ENCODE data around the gene FFAR3. TPM values are rescaled to one million over a fixed set of nuclear protein-coding genes. Genes with fewer than 3 reads are reported as not detected.
A peak's percentile ranks its signal among the peaks of the same experiment; 100 is the strongest.

FFAR3 gene
- total and polyA plus RNA-seq, 9 of the 15 experiments (the other 6 are each of a cell fraction or from before 2014, with no cell fraction given), result not detected

- Histone ChIP-seq H2AFZ (ENCODE audit: low read depth, low read length) (peak overlapping the region; percentile 96), H3K9ac (ENCODE audit: insufficient read depth in 1 of 2, low read depth in 2 of 2, low read length in 2 of 2) (peak overlapping the region; percentile 79 to 90), H3K4me3 (peak overlapping the region; percentile 4; the same call in 1 of the 2 replicates), H3K4me2 (ENCODE audit: insufficient read depth, low read length) (peak overlapping the region; percentile 65), H3K9me3 (replicated peaks; ENCODE audit: control insufficient read depth, insufficient read depth, low read depth, low read length) (no peaks in the 10 kb centered on the region), H3K79me2 (ENCODE audit: control insufficient read depth, insufficient read depth, low read length) (peaks cover 10% of the 10 kb centered on the region; the same call in 2 of the 3 replicates), H3K27me3 (ENCODE audit: control insufficient read depth in 2 of 2, insufficient read depth in 2 of 2, low read length in 2 of 2) (no peaks in the 10 kb centered on the region), H4K20me1 (replicated peaks; ENCODE audit: control insufficient read depth, insufficient read depth, low read length) (no peaks in the 10 kb centered on the region), H3K36me3 (ENCODE audit: control insufficient read depth, insufficient read depth, low read length) (no peaks in the 10 kb centered on the region), H3K27ac (ENCODE audit: extremely low read depth, low read depth, low read length) (peak overlapping the region; percentile 90), H3K4me1 (replicated peaks in 1 of 2; ENCODE audit: control insufficient read depth in 2 of 2, insufficient read depth in 2 of 2, low read length in 2 of 2) (peaks cover 58 to 75% of the 10 kb centered on the region in 2 experiments), H3K9me1 (ENCODE audit: control insufficient read depth, insufficient read depth, low read length) (peaks cover 3% of the 10 kb centered on the region)
- DNase-seq (ENCODE audit: extremely low read depth in 1 of 4, low spot score in 3 of 4) (peak; percentile 75 to 90 (median 80)), ATAC-seq (peak; percentile 67), FAIRE-seq (peak; percentile 80)
- in situ Hi-C loops (cut with MboI) (no loop called here), intact Hi-C loops (cut with micrococcal nuclease) (no loop called here)
- 18% methylated on average over 45 of the region's 47 CpGs for WGBS (ENCODE audit: insufficient coverage, low coverage, missing lambda C conversion rate)
- CTCF ChIA-PET (ENCODE audit: low intra/inter-chr PET ratio), result no interaction called here
- no TSS peak for BruUV-seq (replicated peaks)
- POLR2A ChIA-PET, result interaction anchor here (0.7 to 1.1 kb wide), 4 partner anchors 10 to 155 kb away, joined by 3 to 4 read pairs (median 3); no protein-coding TSS in a partner anchor
- no peak for TF ChIP-seq HNRNPK (IDR thresholded peaks at IDR 0.05; ENCODE audit: low read depth, low read length, poor library complexity, severe bottlenecking)
- no peak for TF ChIP-seq RB1 (IDR thresholded peaks at IDR 0.05; ENCODE audit: low read depth)
- 0 out of 2 replicates have a peak, but pooled peaks have one; percentile 44 for TF ChIP-seq ZSCAN29 (IDR thresholded peaks at IDR 0.05)
- no peak for TF ChIP-seq CBX1 (IDR thresholded peaks at IDR 0.05; ENCODE audit: low read depth)
- TF ChIP-seq PURB (CRISPR knock-in tag; IDR thresholded peaks at IDR 0.05; ENCODE audit: low read depth), result no peak
- TF ChIP-seq HIVEP1 (CRISPR knock-in tag; IDR thresholded peaks at IDR 0.05), result peak; percentile 81; the same call in 1 of the 2 replicates
- TF ChIP-seq ZNF12 (CRISPR knock-in tag; IDR thresholded peaks at IDR 0.05), result no peak
- no peak for TF ChIP-seq RBM39 (optimal IDR thresholded peaks at IDR 0.05; ENCODE audit: low read depth, low read length)
- no peak for TF ChIP-seq CBFB (CRISPR knock-in tag; IDR thresholded peaks at IDR 0.05)
- no peak for TF ChIP-seq ZNF445 (CRISPR knock-in tag; IDR thresholded peaks at IDR 0.05; ENCODE audit: low read depth)
- peak; percentile 77; the same call in 1 of the 2 replicates for TF ChIP-seq KDM2B (CRISPR knock-in tag; IDR thresholded peaks at IDR 0.05)
- no peak for TF ChIP-seq ZNF408 (CRISPR knock-in tag; IDR thresholded peaks at IDR 0.05; ENCODE audit: low read depth)
- TF ChIP-seq ZNF121 (CRISPR knock-in tag; conservative IDR thresholded peaks at IDR 0.05), result no peak
- no peak for TF ChIP-seq ZNF79 (CRISPR knock-in tag; IDR thresholded peaks at IDR 0.05; ENCODE audit: low read depth)
- peak; percentile 15; the same call in 1 of the 2 replicates for TF ChIP-seq THAP12 (CRISPR knock-in tag; IDR thresholded peaks at IDR 0.05)
- TF ChIP-seq ATF4 (CRISPR knock-in tag; IDR thresholded peaks at IDR 0.05), result no peak
- TF ChIP-seq, protein P1, sequence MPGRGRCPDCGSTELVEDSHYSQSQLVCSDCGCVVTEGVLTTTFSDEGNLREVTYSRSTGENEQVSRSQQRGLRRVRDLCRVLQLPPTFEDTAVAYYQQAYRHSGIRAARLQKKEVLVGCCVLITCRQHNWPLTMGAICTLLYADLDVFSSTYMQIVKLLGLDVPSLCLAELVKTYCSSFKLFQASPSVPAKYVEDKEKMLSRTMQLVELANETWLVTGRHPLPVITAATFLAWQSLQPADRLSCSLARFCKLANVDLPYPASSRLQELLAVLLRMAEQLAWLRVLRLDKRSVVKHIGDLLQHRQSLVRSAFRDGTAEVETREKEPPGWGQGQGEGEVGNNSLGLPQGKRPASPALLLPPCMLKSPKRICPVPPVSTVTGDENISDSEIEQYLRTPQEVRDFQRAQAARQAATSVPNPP (IDR thresholded peaks at IDR 0.05; ENCODE audit: borderline replicate concordance, insufficient read depth, insufficient read length), result no peak
Observed at GRCh38 chr19:35309481-35310279, 48.6 kb upstream of the FFAR3 start.
